Neural progenitor cell (in vitro differentiated cells): ENCODE measurements around the gene PPP1R36.

ENCODE experiments used
- EZH2 ChIP-seq: fragments of 200-600 bp; sonication (generic); IDR thresholded peaks from 2 replicates; pipeline ENCODE4 v1.6.1; 2017; ENCODE audit warnings: antibody characterized with exemption, mild to moderate bottlenecking, moderate library complexity
- TF ChIP-seq, protein P1 (sequence below): fragments of 200-600 bp; sonication (generic); IDR thresholded peaks from 2 replicates; pipeline ENCODE4 v1.5.1; 2017; ENCODE audit warnings: antibody characterized with exemption, mild to moderate bottlenecking

DNA sequence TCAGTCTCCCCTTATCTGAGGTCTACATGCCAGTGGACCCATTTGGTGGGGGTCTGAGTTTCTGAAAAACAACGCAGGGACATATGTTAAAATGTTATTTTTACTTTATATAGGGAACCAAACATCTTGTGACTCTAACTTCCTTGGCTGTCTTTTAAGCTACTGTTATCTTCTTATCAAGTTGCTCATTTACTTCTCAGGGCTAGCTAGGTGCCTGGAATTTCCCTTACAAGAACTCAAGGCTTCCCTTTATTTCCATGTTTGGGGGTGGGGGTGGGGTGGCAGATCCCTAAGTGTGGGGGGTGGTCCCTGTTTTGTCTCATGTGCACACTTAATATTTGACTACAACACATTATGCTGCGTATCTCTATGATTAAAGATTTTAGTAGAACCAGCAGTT is 31.6 kb downstream of the PPP1R36 start:
- TF ChIP-seq, protein P1, sequence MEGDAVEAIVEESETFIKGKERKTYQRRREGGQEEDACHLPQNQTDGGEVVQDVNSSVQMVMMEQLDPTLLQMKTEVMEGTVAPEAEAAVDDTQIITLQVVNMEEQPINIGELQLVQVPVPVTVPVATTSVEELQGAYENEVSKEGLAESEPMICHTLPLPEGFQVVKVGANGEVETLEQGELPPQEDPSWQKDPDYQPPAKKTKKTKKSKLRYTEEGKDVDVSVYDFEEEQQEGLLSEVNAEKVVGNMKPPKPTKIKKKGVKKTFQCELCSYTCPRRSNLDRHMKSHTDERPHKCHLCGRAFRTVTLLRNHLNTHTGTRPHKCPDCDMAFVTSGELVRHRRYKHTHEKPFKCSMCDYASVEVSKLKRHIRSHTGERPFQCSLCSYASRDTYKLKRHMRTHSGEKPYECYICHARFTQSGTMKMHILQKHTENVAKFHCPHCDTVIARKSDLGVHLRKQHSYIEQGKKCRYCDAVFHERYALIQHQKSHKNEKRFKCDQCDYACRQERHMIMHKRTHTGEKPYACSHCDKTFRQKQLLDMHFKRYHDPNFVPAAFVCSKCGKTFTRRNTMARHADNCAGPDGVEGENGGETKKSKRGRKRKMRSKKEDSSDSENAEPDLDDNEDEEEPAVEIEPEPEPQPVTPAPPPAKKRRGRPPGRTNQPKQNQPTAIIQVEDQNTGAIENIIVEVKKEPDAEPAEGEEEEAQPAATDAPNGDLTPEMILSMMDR, result no peak
- TF ChIP-seq EZH2, result no peak
